Prostate gland (tissue), 2 donors: ENCODE measurements around the gene ARHGAP42.

ENCODE experiments used
- POLR2A ChIP-seq: fragments of 450-650 bp; IDR thresholded peaks from one replicate; pipeline ENCODE4 v1.6.1; 2016; ENCODE audit warnings: antibody characterized with exemption, mild to moderate bottlenecking
- TF ChIP-seq, protein P1 (sequence below), 4 experiments: fragments of 200-600 bp in 2 of 4; fragments of 450-650 bp in 2 of 4; sonication (generic) in 2 of 4; IDR thresholded peaks; 1 replicate in 3 of 4; 2 replicates in 1 of 4; pipeline ENCODE4 v1.5.1; 2016 to 2019; ENCODE audit warnings: antibody characterized with exemption in 4 of 4, mild to moderate bottlenecking in 2 of 4, moderate library complexity in 2 of 4

DNA sequence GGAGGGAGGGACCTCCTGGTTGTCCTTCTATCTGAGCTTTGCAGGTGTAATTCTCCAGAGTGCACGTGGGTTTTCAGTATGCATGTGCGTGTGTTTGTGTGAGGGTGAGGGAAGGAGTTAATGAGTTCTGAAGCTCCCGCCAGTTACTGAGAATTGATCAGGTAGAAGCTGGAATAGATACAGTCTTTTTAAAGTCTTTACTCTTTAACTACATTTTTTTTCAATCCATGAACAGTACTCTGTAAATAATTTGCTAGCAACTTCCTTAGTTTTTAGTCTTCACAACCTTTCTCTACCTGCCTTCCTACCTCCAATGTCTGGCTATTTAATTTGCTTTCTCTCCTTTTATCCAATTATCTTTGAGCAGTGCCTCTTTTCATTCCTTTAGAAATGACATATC, 25.5 kb downstream of the ARHGAP42 start:
- TF ChIP-seq, protein P1, sequence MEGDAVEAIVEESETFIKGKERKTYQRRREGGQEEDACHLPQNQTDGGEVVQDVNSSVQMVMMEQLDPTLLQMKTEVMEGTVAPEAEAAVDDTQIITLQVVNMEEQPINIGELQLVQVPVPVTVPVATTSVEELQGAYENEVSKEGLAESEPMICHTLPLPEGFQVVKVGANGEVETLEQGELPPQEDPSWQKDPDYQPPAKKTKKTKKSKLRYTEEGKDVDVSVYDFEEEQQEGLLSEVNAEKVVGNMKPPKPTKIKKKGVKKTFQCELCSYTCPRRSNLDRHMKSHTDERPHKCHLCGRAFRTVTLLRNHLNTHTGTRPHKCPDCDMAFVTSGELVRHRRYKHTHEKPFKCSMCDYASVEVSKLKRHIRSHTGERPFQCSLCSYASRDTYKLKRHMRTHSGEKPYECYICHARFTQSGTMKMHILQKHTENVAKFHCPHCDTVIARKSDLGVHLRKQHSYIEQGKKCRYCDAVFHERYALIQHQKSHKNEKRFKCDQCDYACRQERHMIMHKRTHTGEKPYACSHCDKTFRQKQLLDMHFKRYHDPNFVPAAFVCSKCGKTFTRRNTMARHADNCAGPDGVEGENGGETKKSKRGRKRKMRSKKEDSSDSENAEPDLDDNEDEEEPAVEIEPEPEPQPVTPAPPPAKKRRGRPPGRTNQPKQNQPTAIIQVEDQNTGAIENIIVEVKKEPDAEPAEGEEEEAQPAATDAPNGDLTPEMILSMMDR (IDR thresholded peaks at IDR 0.05) = no peak
- no peak for TF ChIP-seq POLR2A
